K562 (cell line): ENCODE results near the gene TMEM69.
"Not testable (repeated sequence)": the region's sequence is repeated elsewhere in the genome, so short reads cannot be mapped to it uniquely, and the experiment has no call there.

Experiments used
- FOSL1 ChIP-seq: fragments of 200-800 bp; sonication (Bioruptor generic); conservative IDR thresholded peaks from 2 replicates; pipeline ENCODE4 v1.6.1; 2016; ENCODE audit warnings: missing genetic modification characterization, missing compliant biosample characterization
- RBFOX2 ChIP-seq: fragments of 200-400 bp; formaldehyde crosslinking; IDR thresholded peaks from 2 replicates; pipeline ENCODE4 v1.6.1; 2017; ENCODE audit warnings: low read depth, mild to moderate bottlenecking, low read length, moderate library complexity
- TF ChIP-seq, protein P1 (sequence below): fragments of 450-650 bp; conservative IDR thresholded peaks from 2 replicates; pipeline ENCODE4 v1.6.1; 2016; ENCODE audit warnings: missing genetic modification characterization, low read depth, mild to moderate bottlenecking, control low read depth, missing compliant biosample characterization

GRCh38 chr1:45717386-45717785 is 29.4 kb downstream of the TMEM69 start:
- not testable (repeated sequence) for TF ChIP-seq RBFOX2; FOSL1 (tag)
- TF ChIP-seq, protein P1, sequence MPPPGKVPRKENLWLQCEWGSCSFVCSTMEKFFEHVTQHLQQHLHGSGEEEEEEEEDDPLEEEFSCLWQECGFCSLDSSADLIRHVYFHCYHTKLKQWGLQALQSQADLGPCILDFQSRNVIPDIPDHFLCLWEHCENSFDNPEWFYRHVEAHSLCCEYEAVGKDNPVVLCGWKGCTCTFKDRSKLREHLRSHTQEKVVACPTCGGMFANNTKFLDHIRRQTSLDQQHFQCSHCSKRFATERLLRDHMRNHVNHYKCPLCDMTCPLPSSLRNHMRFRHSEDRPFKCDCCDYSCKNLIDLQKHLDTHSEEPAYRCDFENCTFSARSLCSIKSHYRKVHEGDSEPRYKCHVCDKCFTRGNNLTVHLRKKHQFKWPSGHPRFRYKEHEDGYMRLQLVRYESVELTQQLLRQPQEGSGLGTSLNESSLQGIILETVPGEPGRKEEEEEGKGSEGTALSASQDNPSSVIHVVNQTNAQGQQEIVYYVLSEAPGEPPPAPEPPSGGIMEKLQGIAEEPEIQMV (tag): not testable (repeated sequence)
